GM23338 (cell line): ENCODE results near the gene FAM168B. TPM values are rescaled to one million over a fixed set of nuclear protein-coding genes. Genes with fewer than 3 reads are reported as not detected.

Experiments
- ATAC-seq: fragments of 200-7000 bp; cut with Tn5 transposase; 3 replicates; pipeline ENCODE4 v1.9.1; 2020
- DNase-seq: peaks from one replicate; pipeline ENCODE4 v3.0.0-alpha.2; 2015; ENCODE audit warnings: low spot score
- H2AFZ ChIP-seq: fragments of 200-600 bp; sonication (generic); 2 replicates; pipeline ENCODE4 v1.8.0; 2016; ENCODE audit warnings: antibody characterized with exemption, mild to moderate bottlenecking, moderate library complexity
- H3F3A ChIP-seq: fragments of 200-600 bp; sonication (generic); replicated peaks from 2 replicates; pipeline ENCODE4 v1.8.0; 2017; ENCODE audit warnings: antibody characterized with exemption, mixed run types, low read depth
- H3K27ac ChIP-seq: fragments of 200-600 bp; sonication (generic); 2 replicates; pipeline ENCODE4 v1.6.1; 2016; ENCODE audit warnings: low read depth
- H3K27me3 ChIP-seq: fragments of 200-600 bp; sonication (generic); 2 replicates; pipeline ENCODE4 v1.8.0; 2016; ENCODE audit warnings: mild to moderate bottlenecking, mixed run types, moderate library complexity; ENCODE audit not compliant: insufficient read depth
- H3K36me3 ChIP-seq: fragments of 200-600 bp; sonication (generic); 2 replicates; pipeline ENCODE4 v1.8.0; 2016; ENCODE audit warnings: mild to moderate bottlenecking; ENCODE audit not compliant: insufficient read depth
- H3K4me1 ChIP-seq: fragments of 200-600 bp; sonication (generic); 2 replicates; pipeline ENCODE4 v1.8.0; 2016; ENCODE audit warnings: mild to moderate bottlenecking, moderate library complexity; ENCODE audit not compliant: insufficient read depth
- H3K4me2 ChIP-seq: fragments of 200-600 bp; sonication (generic); 2 replicates; pipeline ENCODE4 v1.7.1; 2017; ENCODE audit warnings: mixed run types
- H3K4me3 ChIP-seq: fragments of 200-600 bp; sonication (generic); 2 replicates; pipeline ENCODE4 v1.6.1; 2016; ENCODE audit warnings: mixed run types
- H3K79me2 ChIP-seq: fragments of 200-600 bp; sonication (generic); replicated peaks from 2 replicates; pipeline ENCODE4 v1.8.0; 2017; ENCODE audit warnings: mild to moderate bottlenecking; ENCODE audit not compliant: insufficient read depth
- H3K9me2 ChIP-seq: fragments of 200-600 bp; sonication (generic); 2 replicates; pipeline ENCODE4 v1.8.0; 2017; ENCODE audit not compliant: insufficient read depth
- H4K20me1 ChIP-seq: fragments of 200-600 bp; sonication (generic); replicated peaks from 2 replicates; pipeline ENCODE4 v1.8.0; 2017; ENCODE audit warnings: mild to moderate bottlenecking; ENCODE audit not compliant: insufficient read depth
- H3K27ac Mint-ChIP-seq: 2 replicates; pipeline ENCODE4 v1.8.0; 2020; ENCODE audit warnings: inconsistent platforms, mild to moderate bottlenecking, moderate library complexity, mixed read lengths
- H3K27me3 Mint-ChIP-seq: 3 replicates; pipeline ENCODE4 v1.8.0; 2022; ENCODE audit warnings: low read depth, mild to moderate bottlenecking, moderate library complexity, mixed read lengths, inconsistent platforms; ENCODE audit not compliant: insufficient read depth, poor library complexity
- H3K36me3 Mint-ChIP-seq: 3 replicates; pipeline ENCODE4 v1.8.0; 2021; ENCODE audit warnings: low read depth, mild to moderate bottlenecking, inconsistent platforms, moderate library complexity, mixed read lengths
- H3K4me1 Mint-ChIP-seq: 3 replicates; pipeline ENCODE4 v1.8.0; 2020; ENCODE audit warnings: mild to moderate bottlenecking, inconsistent platforms, mixed read lengths
- H3K4me3 Mint-ChIP-seq: 3 replicates; pipeline ENCODE4 v1.8.0; 2021; ENCODE audit warnings: moderate library complexity, mild to moderate bottlenecking, inconsistent platforms, mixed read lengths
- H3K9me3 Mint-ChIP-seq: 3 replicates; pipeline ENCODE4 v1.8.0; 2020; ENCODE audit warnings: moderate library complexity, mild to moderate bottlenecking, inconsistent platforms, mixed read lengths
- CREB1 ChIP-seq: fragments of 250-450 bp; sonication (Bioruptor Pico); IDR thresholded peaks from 2 replicates; pipeline ENCODE4 v1.5.0; 2020; ENCODE audit warnings: low read depth, mild to moderate bottlenecking, moderate library complexity
- CTCF ChIP-seq, 2 experiments: fragments of 200-600 bp in 1 of 2; sonication (generic) in 1 of 2; conservative IDR thresholded peaks; 2 replicates each; pipeline versions ENCODE4 v1.5.1 to v1.6.1; 2016 to 2017; ENCODE audit warnings: antibody characterized with exemption in 2 of 2, low read depth in 2 of 2, mild to moderate bottlenecking in 2 of 2, moderate library complexity in 1 of 2
- ETS1 ChIP-seq: IDR thresholded peaks from 2 replicates; pipeline ENCODE4 v1.6.1; 2016; ENCODE audit warnings: antibody characterized with exemption
- EZH2 ChIP-seq: fragments of 200-600 bp; sonication (generic); IDR thresholded peaks from one replicate; pipeline ENCODE4 v1.8.0; 2017; ENCODE audit warnings: antibody characterized with exemption, mild to moderate bottlenecking, low read depth; ENCODE audit not compliant: unreplicated experiment
- EZH2phosphoT487 ChIP-seq: fragments of 200-600 bp; sonication (generic); IDR thresholded peaks from one replicate; pipeline ENCODE4 v1.8.1; 2018; ENCODE audit warnings: antibody characterized with exemption; ENCODE audit not compliant: unreplicated experiment
- JUNB ChIP-seq: IDR thresholded peaks from one replicate; pipeline ENCODE4 v1.6.1; 2016; ENCODE audit warnings: antibody characterized with exemption; ENCODE audit not compliant: unreplicated experiment
- NANOG ChIP-seq: IDR thresholded peaks from 2 replicates; pipeline ENCODE4 v1.6.1; 2016; ENCODE audit warnings: antibody characterized with exemption, borderline replicate concordance
- POLR2AphosphoS5 ChIP-seq: IDR thresholded peaks from 2 replicates; pipeline ENCODE4 v1.6.1; 2016; ENCODE audit warnings: antibody characterized with exemption, low read depth
- REST ChIP-seq: IDR thresholded peaks from one replicate; pipeline ENCODE4 v1.6.1; 2018; ENCODE audit warnings: antibody characterized with exemption; ENCODE audit not compliant: unreplicated experiment
- STAT1 ChIP-seq: IDR thresholded peaks from one replicate; pipeline ENCODE4 v1.6.1; 2016; ENCODE audit warnings: antibody characterized with exemption; ENCODE audit not compliant: unreplicated experiment
- ZNF114 ChIP-seq: fragments of 250-450 bp; sonication (Bioruptor Pico); IDR thresholded peaks from 2 replicates; pipeline ENCODE4 v1.5.0; 2020; ENCODE audit warnings: mild to moderate bottlenecking, moderate library complexity
- ZNF331 ChIP-seq: fragments of 250-450 bp; sonication (Bioruptor Pico); IDR thresholded peaks from 2 replicates; pipeline ENCODE4 v1.5.0; 2020; ENCODE audit warnings: low read depth, mild to moderate bottlenecking, moderate library complexity
- long read RNA-seq: library from polyadenylated mRNA; unstranded; transcript quantifications from one replicate; pipeline ENCODE4 v2.0.0, GENCODE V29; 2020; ENCODE audit not compliant: unreplicated experiment
- polyA plus RNA-seq: library from polyadenylated mRNA; unstranded; fragments of >200 nt; fragmentation: Nextera tagmentation; extraction: Ambion mirVana; gene quantifications from 2 replicates; pipeline ENCODE4 v1.2.1, GENCODE V29; 2016
- total RNA-seq: library from RNA; depleted of rRNA; stranded (reverse); fragments of >200 nt; shearing (Covaris generic); gene quantifications from 2 replicates; pipeline ENCODE4 v1.2.3, GENCODE V29; 2014; rRNA removed

FAM168B gene
- total RNA-seq: 70.5 and 76.8 TPM in 2 replicates
- 18.8 and 19.1 TPM in 2 replicates for polyA plus RNA-seq
- long read RNA-seq, partial matches to known transcripts: 0 of 2 reads
- long read RNA-seq, other reads (novel, unspliced or antisense): 2 of 2 reads

- H3K27me3 ChIP-seq: no peaks in the 10 kb centered on the region
- TF ChIP-seq EZH2phosphoT487 (no peak), JUNB (no peak), CREB1 (peak; percentile 78), CTCF (conservative IDR thresholded peaks at IDR 0.05; ENCODE audit: low read depth in 2 of 2) (no peak), ETS1 (peak; percentile 25; the same call in 1 of the 2 replicates), ZNF331 (CRISPR knock-in tag) (no peak), STAT1 (no peak), EZH2 (no peak), ZNF114 (CRISPR knock-in tag) (no peak), REST (no peak), NANOG (no peak), POLR2AphosphoS5 (peak; percentile 72)
- peak within 1 kb of the TSS; percentile 99 for H3K27ac ChIP-seq
- H3K4me1 ChIP-seq: no peaks in the 10 kb centered on the region
- peak within 1 kb of the TSS; percentile 90 for H3K4me2 ChIP-seq
- H3K36me3 ChIP-seq: peaks cover 23% of the 10 kb centered on the region
- DNase-seq (peak; percentile 92), ATAC-seq (peak; percentile 90)
- H3K79me2 ChIP-seq: peaks cover 46% of the 10 kb centered on the region
- Mint-ChIP-seq H3K27me3 (peaks cover 3% of the 10 kb centered on the region), H3K27ac (peak within 1 kb of the TSS; percentile 97), H3K4me1 (no peaks in the 10 kb centered on the region; the same call in 2 of the 3 replicates), H3K36me3 (peaks cover 34% of the 10 kb centered on the region), H3K9me3 (no peaks in the 10 kb centered on the region), H3K4me3 (peak within 1 kb of the TSS; percentile 95)
- peaks cover 29% of the 10 kb centered on the region for H4K20me1 ChIP-seq
- peak within 1 kb of the TSS; percentile 84 for H3K4me3 ChIP-seq
- no peaks in the 10 kb centered on the region; the same call in 1 of the 2 replicates for H3F3A ChIP-seq
- peak within 1 kb of the TSS; percentile 98 for H2AFZ ChIP-seq
- H3K9me2 ChIP-seq: no peaks in the 10 kb centered on the region
These were observed at the start of gene FAM168B for GRCh38 chr2:131093006-131093695. FAM168B (minus strand) TSS chr2:131093460; CDS start chr2:131082646, 10,814 bp downstream.
